Mucosa of descending colon (tissue), 3 donors: Measurements from ENCODE around the gene C10orf53. TPM values are rescaled to one million over a fixed set of nuclear protein-coding genes. Genes with fewer than 3 reads are reported as not detected.

Experiments used
- ATAC-seq: fragments of 200-7000 bp; cut with Tn5 transposase; one replicate; pipeline ENCODE4 v1.9.1; 2020; ENCODE audit warnings: mild to moderate bottlenecking, moderate library complexity
- DNase-seq, 3 donors: peaks; one replicate each; pipeline ENCODE4 v3.0.0-alpha.2; 2020
- H3K36me3 ChIP-seq: fragments of 200-600 bp; one replicate; pipeline ENCODE4 v1.8.0; 2021; ENCODE audit warnings: low read depth, mild to moderate bottlenecking
- H3K4me1 ChIP-seq: fragments of 200-600 bp; one replicate; pipeline ENCODE4 v1.8.0; 2021; ENCODE audit warnings: low read depth, mild to moderate bottlenecking
- H3K4me3 ChIP-seq: fragments of 200-600 bp; one replicate; pipeline ENCODE4 v1.8.0; 2021; ENCODE audit warnings: mild to moderate bottlenecking
- H3K9me3 ChIP-seq: fragments of 200-600 bp; one replicate; pipeline ENCODE4 v1.8.0; 2021; ENCODE audit warnings: mild to moderate bottlenecking
- intact Hi-C, 2 donors: fragments of 100-400 bp; cut with DNase I in 1 of 2; cut with micrococcal nuclease in 1 of 2; formaldehyde crosslinking; loops; one replicate each; pipeline versions ENCODE4 v1.11.0 to v1.11.1; 2022; cut with DNase I, micrococcal nuclease
- total RNA-seq, 3 donors: library from RNA; stranded (reverse); fragmentation: NEBNext Ultra II Directional in 2 of 3; extraction: Animal tissue kit (Norgen Biotek cat#: 25700) in 2 of 3; gene quantifications; one replicate each; pipeline versions ENCODE4 v1.2.1 to v1.2.4, GENCODE V29; 2021 to 2023
- TF ChIP-seq, protein P1 (sequence below): fragments of 200-600 bp; IDR thresholded peaks from one replicate; pipeline ENCODE4 v1.8.0; 2022; ENCODE audit warnings: antibody characterized with exemption, mild to moderate bottlenecking
- donor health status: DM: no; HTN: no; CAD: no; lungs with moderate emphysema.
- donor health status: DM: no; HTN: no; CAD: no.
- donor health status: DM: no; HTN: yes; CAD: no.

Gene C10orf53
- total RNA-seq, 3 donors from 2014 or later: not detected

DNA sequence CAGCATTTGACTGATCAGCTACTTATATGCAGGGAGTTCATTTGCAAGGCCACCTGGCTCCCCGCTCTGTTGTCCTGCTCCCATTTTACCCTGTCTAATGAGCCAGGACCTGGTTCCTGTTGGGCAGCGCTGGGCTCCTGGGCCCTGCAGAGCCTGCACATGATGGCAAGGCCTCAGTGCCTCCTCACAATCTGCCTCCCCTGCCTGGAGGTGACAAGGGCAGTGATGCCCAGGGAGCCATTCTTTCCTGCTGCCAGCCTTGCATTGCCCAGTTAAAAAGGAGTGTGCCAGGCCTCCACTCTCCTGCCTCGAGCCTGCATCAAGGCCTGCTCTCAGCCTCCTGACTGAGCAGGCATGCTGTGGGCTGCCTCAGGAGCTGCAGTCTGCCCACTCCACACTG is 37.1 kb upstream of the C10orf53 start:
- no peaks in the 10 kb centered on the region for H3K9me3 ChIP-seq

DNA sequence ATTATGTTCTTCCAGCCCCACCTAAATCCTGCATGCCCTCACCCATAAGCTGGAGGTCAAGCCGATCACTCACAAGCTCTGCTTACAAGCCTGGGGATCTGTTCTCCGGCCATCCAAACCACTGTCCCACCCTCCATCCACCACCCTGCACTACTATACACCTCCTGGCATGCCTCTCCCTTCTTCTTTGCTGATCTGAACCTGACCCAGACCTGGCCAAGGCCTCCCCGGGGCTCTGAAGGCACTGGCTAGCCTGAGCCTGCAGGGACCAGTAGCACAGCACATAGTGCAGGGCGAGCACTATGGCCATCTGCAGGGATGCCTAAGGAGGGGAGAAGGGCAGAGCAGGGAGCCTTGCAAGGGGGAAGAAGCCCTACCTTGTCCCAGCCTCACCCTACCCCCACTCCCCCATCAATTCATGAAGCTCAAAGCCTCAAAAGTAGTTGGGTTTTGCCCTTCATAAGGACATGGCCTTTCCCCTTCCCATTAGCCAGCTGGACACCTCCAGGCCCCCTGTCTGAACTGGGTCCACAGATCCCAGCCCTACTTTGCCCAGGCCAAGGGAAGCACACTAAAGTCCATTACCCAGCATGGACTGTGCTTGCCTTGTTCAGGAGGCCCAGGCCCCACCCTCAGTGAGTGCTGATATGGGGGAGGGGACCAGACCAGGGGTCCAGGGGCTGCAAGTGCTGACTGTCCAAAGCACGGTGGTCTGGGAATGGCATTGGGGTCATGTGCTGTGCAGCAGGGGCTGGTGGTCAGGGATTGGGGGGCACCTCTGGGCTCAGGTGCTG is 36.0 kb upstream of the C10orf53 start:
- intact Hi-C loops: no loop called here
- H3K4me3 ChIP-seq: no peak overlapping the region
- no peak for DNase-seq
- no peaks in the 10 kb centered on the region for H3K9me3 ChIP-seq
- ATAC-seq: no peak
- TF ChIP-seq, protein P1, sequence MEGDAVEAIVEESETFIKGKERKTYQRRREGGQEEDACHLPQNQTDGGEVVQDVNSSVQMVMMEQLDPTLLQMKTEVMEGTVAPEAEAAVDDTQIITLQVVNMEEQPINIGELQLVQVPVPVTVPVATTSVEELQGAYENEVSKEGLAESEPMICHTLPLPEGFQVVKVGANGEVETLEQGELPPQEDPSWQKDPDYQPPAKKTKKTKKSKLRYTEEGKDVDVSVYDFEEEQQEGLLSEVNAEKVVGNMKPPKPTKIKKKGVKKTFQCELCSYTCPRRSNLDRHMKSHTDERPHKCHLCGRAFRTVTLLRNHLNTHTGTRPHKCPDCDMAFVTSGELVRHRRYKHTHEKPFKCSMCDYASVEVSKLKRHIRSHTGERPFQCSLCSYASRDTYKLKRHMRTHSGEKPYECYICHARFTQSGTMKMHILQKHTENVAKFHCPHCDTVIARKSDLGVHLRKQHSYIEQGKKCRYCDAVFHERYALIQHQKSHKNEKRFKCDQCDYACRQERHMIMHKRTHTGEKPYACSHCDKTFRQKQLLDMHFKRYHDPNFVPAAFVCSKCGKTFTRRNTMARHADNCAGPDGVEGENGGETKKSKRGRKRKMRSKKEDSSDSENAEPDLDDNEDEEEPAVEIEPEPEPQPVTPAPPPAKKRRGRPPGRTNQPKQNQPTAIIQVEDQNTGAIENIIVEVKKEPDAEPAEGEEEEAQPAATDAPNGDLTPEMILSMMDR: no peak
- no peaks in the 10 kb centered on the region for H3K36me3 ChIP-seq
- no peaks in the 10 kb centered on the region for H3K4me1 ChIP-seq

More for the DNA sequence above, 37.1 kb upstream of the C10orf53 start:
- H3K4me1 ChIP-seq: no peaks in the 10 kb centered on the region
- DNase-seq (no peak), ATAC-seq (no peak)
- H3K36me3 ChIP-seq: no peaks in the 10 kb centered on the region
- TF ChIP-seq, protein P1: no peak
- H3K4me3 ChIP-seq: no peak overlapping the region
- intact Hi-C loops: no loop called here

- H3K4me3 ChIP-seq: no peak overlapping the region
- TF ChIP-seq, protein P1: no peak
- ATAC-seq (no peak), DNase-seq (no peak)
- H3K9me3 ChIP-seq: no peaks in the 10 kb centered on the region
- H3K4me1 ChIP-seq: no peaks in the 10 kb centered on the region
- no peaks in the 10 kb centered on the region for H3K36me3 ChIP-seq
- intact Hi-C loops: no loop called here
These were observed 35.3 kb upstream of the C10orf53 start for GRCh38 chr10:49644035-49644646.

GRCh38 chr10:49645417-49645816 is 34.0 kb upstream of the C10orf53 start:
- intact Hi-C loops: no loop called here
- Histone ChIP-seq H3K4me1 (no peaks in the 10 kb centered on the region), H3K9me3 (no peaks in the 10 kb centered on the region), H3K36me3 (no peaks in the 10 kb centered on the region), H3K4me3 (no peak overlapping the region)
- ATAC-seq (no peak), DNase-seq (no peak)
- TF ChIP-seq, protein P1: no peak

DNA sequence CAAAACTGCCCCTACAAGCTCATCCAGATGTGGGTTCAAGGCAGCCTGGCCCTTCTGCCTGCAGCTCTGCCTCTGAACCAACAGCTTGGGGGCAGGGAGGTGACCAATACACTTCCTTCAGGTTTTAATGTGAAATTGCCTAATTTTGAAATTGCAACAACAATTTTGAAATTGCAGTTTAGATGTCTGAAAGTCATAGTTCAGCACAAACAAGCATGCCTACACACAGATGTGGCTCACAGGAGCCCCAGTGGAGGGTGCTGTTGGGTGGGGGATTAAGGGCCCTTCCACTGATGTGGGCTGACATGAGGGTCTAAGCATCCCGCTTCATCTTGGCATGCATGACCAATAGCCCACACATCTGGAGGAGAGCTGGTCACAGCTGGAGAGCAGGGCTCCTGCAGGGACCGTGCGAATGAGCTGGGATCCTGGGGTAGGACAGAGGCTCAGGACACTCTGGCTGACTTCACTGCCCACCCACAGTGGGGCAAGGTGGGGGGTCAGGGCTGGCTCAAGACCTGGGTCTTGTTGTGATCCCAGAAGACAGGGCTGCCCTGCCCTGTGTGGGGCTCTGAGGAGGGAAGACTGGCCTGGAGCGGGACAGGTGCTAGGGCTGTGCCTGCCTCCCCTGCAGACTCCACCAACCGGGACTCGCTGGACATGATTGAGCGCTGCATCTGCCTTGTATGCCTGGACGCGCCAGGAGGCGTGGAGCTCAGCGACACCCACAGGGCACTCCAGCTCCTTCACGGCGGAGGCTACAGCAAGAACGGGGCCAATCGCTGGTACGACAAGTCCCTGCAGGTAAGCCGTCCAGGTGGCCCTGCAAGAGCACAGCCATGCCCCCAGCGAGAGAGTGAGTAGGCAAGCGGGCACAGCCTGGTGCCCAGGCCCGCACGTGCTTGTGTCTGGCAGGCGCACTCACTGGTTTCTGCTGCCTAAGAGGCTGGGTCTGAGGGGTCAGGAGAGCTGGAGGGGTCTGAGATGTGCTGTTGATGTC is 33.3 kb upstream of the C10orf53 start:
- H3K4me3 ChIP-seq: no peak overlapping the region
- no peaks in the 10 kb centered on the region for H3K36me3 ChIP-seq
- no peak for ATAC-seq
- H3K4me1 ChIP-seq: no peaks in the 10 kb centered on the region
- intact Hi-C loops: no loop called here
- TF ChIP-seq, protein P1: no peak
- H3K9me3 ChIP-seq: no peaks in the 10 kb centered on the region
- no peak for DNase-seq
